Stimulated activated naive CD4-positive, alpha-beta T cell treated with Interleukin-2 at 50 U/mL for 16 hours (primary cell): ENCODE measurements around the gene LTBP1.
A peak's percentile ranks its signal among the peaks of the same experiment; 100 is the strongest.

Experiments used
- DNase-seq: peaks from one replicate; lab custom pipeline; 2025; lab: John Stamatoyannopoulos, UW

Gene LTBP1

DNA sequence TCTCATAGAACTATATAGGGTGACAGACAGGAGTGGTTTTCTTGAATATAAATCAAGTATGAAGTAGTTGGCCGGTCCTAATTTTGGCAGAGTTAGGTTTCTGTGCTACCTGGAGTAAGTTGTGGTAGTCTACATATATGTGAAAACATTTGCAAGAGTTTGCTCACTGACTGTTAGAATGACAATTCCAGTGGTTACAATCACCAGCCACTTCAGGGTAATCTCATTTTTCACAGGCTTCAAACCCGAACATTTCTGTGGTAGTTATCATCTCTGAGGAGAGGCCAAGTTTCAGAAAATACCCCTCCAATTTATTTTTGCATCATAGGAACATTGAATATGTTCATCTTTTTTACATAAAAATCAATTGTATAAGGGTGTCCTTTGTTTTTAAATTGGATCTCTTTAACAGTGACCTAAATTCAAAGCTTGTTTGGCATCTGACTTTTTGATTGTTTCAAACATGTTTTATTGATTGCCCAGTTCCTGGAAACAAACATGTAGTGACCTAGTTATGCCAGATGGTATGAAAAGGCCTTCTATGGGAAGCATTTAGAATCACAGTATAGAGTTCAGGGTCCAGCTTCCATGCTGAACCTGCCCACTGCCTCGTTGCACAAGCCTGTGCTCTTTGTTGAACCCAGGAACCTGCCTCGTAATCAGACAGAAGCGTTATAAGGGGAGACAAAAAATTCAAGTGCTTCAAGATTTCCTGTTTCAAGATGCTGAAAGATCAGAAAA, 250.6 kb downstream of the LTBP1 start:
- no peak for DNase-seq

DNA sequence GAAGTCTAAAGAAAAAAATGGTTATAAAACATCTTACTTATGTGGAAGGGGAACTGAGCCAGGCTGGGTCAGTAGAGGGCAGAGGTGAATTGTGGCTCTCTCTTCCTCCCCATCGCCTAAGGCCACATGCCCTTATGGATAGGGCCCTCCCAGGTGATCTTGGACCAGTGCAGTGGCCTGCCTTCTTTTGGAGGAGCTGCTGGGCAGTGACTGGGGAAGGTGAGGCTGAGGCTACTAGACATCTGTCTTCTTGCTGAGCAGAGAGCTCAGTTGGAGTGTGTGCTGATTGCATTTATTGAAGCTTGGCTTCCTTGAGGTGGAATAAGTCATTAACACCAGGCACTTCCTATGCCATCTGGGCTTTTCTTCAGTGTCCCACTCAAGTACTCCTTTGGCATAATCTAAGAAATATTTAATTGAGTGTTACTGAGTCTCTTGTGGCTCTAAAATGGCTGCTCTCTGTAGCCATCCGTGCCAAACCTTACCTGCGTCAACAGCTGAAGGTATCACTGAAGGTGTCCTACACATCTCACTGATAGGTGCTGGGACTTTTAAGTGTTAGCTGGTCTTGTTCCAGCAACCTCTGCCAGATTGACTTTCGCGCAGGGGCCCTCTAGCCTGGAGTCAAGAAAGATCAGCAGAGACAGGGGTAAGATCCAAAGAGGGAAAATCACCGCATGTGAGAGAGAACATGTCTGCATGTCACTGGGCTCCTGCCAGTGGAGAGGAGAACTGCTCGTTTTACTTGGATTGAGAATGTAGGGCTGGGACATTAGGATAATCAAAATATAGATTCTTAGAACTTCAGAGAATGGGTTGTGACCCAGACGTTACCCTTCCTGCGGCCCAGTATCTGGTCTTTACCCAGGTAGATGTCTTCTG, 256.1 kb downstream of the LTBP1 start:
- no peak for DNase-seq

DNA sequence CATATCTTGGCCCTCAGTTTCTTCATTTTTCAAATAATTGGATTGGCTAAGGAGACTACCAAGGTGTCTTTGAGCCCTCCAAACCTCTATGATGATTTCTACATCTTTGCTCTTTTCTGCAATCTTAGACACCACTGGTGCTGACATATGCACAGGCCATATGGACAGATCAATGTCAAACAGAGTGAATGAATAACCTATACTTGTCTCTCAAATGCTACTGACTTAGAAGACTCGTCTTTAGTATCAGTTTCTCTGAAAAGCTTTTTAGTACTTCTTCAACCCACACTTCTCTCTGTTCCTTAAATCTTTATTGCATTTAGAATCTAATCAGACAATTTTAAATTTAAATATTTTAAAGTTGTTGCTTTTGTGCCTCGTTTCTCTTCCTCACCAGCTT, 258.2 kb downstream of the LTBP1 start:
- no peak for DNase-seq

GRCh38 chr2:33205693-33206434, 259.1 kb downstream of the LTBP1 start:
- no peak for DNase-seq

DNA sequence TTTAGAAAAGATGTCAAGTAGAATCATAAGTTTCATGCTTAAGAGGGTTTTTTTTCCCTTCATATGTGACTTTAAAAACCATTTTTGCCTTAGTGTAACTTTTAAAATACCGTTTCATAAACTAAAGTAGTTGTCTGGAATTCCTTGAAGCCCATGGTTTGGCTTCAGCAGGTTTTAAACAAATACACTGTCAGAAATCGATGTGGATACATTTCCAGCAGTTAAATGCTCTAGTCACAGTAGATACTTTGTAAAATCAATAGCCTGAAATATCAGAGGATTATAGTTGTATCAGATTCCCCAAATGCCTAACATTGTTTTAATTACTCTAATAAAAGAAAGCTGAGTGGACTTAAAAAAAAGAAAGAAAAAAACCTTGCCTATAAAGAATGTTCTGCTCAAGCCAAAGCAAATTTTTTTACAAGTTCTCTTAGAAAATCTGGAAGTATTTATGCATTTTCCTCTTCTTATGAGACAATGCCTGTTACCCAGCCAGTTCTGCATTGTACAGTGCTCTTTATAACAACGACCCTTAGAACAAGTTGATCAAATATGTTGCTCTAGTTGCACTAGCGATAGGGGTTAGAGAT, 260.5 kb downstream of the LTBP1 start:
- DNase-seq = no peak

DNA sequence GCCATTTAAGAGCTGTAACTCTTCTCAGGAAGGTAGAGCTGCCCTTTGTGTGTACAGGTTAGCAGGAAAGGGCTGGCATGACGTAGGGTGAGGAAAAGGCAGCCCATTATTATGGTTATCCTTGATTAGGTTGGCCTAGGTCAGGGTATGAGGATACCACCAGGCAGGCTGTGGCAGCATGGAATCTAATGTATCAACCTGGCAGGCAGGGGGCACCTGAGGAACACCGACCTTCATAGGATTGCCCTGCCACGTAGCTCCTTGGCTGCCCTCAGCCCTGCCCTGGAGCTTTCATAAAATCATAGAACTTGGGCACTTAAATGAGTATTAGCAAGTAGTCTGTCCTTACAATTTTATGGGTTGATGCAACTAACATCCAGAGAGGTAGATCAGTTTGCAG, 261.6 kb downstream of the LTBP1 start:
- peak; percentile 3 for DNase-seq

- DNase-seq = no peak
Observed at GRCh38 chr2:33209976-33210375, 263.2 kb downstream of the LTBP1 start.

DNA sequence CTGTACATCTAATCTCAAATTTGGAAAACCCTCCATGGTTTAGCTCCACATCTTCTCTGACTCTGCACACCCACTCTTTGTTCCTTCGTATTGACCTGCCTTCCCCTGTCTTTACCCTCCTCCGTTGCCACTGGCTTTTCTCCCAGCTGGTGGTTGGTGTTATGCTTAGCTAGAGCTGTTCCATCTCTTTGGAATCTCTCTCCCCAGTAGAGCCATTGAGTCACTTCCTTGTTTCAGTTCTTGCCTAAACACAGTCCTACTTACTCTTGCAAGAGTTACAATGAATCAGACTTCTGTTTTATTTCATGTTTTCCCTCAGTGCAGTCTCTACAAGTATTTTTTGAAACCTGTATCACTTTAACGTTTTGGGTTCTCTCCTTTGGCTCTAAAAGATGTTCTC, 263.9 kb downstream of the LTBP1 start:
- no peak for DNase-seq

DNA sequence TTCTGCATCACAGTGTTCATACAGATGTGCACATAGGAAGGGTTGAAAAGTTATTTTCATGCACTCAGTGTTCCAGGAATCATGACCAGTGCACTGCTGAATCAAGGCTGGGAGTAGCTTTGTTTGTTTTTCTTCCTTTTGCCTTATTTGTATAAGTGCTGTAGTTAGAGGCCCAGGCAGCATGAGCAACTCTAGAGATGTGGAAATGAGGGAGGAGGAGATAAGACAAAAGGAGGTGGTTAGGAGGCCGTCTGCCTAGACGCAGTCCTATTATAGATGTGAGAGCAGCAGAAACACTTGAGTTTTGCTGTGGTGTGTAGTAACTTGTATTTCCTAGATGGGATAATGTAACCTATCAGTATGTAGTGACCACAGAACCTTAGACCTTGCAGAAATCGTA, 265.4 kb downstream of the LTBP1 start:
- DNase-seq = no peak

- no peak for DNase-seq
Observed at GRCh38 chr2:33213244-33213643, 266.5 kb downstream of the LTBP1 start.

DNA sequence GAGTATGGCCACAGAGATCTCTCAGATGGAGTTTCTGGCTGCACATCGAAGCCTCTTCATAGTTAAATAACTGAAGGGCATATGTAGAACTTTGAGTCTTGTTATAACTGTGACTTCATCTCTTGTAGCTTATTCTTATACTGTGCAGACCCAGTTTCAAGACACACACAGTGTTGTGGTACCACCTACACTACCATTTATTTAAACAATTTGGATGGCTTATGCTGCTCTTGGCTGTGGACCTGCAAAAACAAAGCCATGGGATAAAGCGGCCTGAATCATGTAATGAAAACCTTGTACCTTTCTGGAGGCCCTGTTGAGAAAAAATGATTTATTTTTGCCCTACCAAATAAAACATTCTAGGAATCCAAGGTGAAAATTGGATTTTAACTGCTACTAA, 266.9 kb downstream of the LTBP1 start:
- no peak for DNase-seq

- DNase-seq = no peak
Observed at GRCh38 chr2:33214436-33214835, 267.7 kb downstream of the LTBP1 start.

GRCh38 chr2:33214857-33215256, 268.1 kb downstream of the LTBP1 start:
- no peak for DNase-seq

DNA sequence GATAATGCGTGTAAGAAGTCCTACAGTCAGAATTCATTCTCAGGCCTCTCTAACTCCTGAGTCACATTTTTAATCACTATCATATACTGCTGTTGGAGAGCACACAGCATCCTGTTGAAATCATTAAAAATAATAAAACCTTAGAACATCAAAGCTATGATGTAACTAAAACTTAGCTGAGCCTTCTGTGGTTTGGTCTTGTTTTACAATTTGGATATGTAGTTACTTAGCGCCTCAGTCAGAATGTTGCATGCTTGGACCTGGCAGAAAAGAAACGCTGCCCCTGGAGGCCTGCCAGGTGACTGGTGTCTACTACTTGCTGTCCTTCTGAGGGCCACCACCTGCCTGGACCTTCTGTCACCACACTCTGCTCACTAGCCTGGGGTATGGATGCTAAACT, 268.5 kb downstream of the LTBP1 start:
- no peak for DNase-seq

DNA sequence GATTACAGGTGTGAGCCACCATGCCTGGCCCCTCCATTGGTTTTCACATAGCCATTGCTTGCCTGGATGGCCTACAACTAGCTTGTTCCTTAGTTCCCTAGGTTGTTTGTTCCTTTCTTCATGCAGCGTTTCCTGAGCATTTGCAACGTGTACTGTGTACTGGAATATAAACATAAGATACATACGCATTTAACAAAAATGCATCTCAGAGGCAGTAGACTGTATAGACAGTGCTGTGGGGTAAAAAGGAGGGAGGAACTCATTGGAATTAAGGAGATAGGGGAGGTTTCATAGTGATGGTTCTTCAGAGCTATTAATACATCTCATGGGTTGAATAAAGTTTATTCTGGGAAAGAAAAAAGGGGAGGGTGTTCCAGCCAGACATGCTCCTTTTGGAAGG, 269.2 kb downstream of the LTBP1 start:
- no peak for DNase-seq

GRCh38 chr2:33216508-33217182, 269.9 kb downstream of the LTBP1 start:
- DNase-seq = no peak

- no peak for DNase-seq
Observed at GRCh38 chr2:33217406-33217805, 270.7 kb downstream of the LTBP1 start.

DNA sequence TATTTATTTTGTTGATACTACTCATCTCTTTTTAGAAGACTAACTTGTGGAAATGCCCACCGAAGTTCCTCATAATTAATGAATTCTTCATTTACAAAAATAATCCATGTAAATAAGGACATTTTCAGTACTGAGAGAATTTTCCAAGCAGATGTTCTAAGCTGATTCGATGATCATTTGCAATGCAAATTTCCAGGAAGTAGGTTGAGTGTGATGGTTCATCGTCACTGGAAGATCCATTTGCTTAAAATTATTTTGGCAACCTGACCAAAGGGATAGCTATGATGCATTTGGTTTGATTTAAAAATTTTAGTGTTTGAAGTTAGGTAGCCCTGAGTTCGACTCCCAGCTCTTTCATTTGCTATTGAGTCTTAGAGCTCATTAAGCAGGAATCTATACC, 272.4 kb downstream of the LTBP1 start:
- no peak for DNase-seq

- no peak for DNase-seq
Observed at GRCh38 chr2:33219850-33220275, 273.1 kb downstream of the LTBP1 start.

GRCh38 chr2:33220533-33220932, 273.8 kb downstream of the LTBP1 start:
- no peak for DNase-seq

GRCh38 chr2:33221046-33221784, 274.5 kb downstream of the LTBP1 start:
- DNase-seq = no peak
